ENCODE measurements around the gene EPYC.

GRCh38 chr12:90959538-90960139 is 45.1 kb downstream of the EPYC start:
- TF ChIP-seq REST (IDR thresholded peaks at IDR 0.05; ENCODE audit: insufficient read depth in 1 of 2, low read depth in 2 of 2, low read length in 2 of 2), result no peak
- TF ChIP-seq TAF1 (IDR thresholded peaks at IDR 0.05; ENCODE audit: borderline replicate concordance, insufficient read depth, low read length), result no peak

Measured in PFSK-1 (cell line).